GM18508 (cell line): ENCODE results near the gene ARFGEF2.
"Not testable (repeated sequence)": the region's sequence is repeated elsewhere in the genome, so short reads cannot be mapped to it uniquely, and the experiment has no call there.

Experiments
- ATAC-seq: cut with Tn5 transposase; IDR thresholded peaks from one replicate; pipeline ENCODE4 v1.9.1; 2021; ENCODE audit warnings: moderate number of reproducible peaks; ENCODE audit not compliant: insufficient read depth, unreplicated experiment

Gene ARFGEF2

DNA sequence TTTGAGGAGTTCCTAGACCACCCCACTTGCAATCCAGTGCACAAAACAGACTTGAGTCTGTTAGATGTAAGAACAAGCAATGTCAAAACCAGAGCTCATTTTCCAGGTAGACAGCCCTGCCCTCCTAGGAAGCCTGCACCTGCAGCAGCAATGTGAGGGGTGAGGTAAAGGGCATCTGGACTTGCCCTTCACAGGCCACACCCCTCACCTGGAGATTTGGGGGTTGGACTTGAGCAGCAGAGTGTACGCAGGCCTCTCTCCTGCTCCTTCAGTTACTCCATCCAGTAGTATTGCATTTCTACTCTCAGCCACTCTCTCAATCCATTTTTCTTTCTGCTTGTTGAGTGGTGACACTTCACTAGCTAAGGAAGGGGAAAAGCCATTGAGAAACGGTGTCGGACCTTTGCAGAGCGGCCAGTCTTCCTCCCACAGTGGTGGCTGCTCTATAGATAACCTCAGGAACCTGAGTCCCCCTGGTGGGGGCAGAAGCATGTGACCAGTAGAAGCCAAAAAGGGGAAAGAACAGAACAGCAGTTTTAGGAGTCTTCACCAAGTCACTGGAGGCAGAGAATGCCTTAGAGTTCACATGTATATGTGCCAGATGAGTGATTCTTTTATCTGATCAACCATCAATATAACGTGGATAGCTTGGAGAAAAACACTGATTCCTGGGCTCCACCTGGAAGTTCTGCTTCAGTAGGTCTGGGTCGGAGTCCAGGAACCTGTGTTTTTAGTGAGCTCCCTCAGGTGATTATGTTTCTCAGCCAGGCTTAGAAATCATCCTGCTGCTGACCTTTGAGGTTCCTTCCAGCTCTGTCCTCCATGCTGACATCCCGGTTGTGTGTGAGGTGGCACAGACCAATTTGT, 28.0 kb downstream of the ARFGEF2 start:
- ATAC-seq = no peak

DNA sequence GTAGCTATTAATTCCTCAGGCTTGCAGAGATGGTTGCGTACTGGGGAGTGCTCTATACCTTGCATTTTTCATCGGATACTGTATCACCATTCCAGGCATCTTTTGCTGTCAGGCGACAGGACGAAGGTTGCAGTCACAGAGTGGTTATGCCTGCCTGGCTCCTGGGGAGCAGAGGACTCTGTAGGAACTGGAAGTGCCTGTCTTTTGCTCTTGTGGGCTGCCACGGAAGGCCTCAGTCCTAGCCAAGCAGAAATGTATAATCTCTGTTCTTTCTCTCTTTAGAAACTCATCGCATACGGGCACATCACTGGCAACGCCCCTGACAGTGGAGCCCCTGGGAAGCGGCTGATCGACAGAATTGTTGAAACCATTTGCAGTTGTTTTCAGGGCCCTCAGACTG, 29.5 kb downstream of the ARFGEF2 start:
- ATAC-seq = no peak

DNA sequence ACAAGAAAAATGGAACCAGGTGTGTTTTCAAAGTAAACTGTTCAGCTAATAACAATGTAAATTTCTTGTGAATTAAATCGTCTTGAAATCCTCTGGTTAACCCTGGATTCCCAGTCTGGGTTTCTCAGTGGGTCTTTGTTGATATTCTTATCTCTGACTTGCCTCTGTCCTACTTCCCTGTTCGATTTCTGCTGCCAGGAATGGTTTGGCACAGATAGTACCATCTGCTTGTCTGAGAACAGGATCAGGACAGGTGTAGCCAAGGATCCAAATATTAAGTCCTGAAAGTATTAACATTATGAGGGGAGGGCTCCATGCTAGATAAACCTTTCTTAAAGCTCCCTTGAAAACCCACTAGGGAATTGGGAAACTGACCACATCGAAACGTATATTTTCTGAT, 30.1 kb downstream of the ARFGEF2 start:
- ATAC-seq = no peak

DNA sequence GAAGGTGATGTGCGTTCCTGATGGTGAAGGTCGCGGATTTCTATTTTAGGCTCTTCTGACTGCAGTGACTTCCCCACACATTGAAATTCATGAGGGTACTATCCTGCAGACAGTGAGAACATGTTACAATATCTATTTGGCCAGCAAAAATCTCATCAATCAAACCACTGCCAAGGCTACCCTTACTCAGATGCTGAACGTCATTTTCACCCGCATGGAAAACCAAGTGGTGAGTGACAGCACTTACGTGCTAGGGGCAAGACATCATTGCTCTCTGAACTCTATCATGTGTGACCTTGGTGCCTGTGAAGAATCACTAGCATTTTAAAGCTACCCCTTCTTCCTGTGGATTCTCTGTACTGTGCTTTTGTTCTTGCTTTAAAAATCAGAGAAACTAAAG, 31.1 kb downstream of the ARFGEF2 start:
- no peak for ATAC-seq

DNA sequence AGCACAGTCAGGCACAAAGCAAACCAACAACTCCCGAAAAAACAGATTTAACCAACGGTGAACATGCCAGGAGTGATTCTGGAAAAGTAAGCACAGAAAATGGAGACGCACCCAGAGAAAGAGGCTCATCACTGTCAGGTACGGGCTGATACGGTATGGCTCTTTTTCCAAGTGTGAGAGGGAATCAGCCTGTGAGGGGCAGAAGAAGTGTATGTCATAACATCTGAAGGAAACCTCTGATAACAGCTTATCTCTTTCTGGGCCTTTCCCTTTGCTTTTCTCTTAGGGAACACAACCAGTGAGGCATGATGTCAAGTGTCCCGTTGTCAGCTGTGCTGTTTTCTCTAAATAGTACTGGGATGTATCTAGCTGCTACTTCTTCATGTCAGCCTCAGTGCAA, 32.1 kb downstream of the ARFGEF2 start:
- ATAC-seq = no peak

DNA sequence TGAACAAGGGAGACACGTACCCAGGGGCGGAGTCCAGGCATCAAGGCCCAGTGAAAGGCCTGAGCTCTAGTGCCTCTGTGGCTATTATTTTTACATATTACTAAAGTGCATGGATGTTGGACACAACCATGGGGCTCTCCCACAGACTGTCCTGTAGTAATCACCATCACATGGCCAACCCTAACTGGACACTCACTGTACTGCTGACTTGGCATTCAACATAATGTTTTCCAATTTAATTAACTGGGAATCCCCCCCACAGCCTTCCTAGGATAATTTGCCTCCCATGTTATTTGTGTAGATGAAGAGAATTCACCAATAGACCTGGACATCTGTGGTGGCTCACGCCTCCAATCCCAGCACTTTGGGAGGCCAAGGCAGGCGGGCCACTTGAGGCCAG, 34.5 kb downstream of the ARFGEF2 start:
- ATAC-seq = no peak

DNA sequence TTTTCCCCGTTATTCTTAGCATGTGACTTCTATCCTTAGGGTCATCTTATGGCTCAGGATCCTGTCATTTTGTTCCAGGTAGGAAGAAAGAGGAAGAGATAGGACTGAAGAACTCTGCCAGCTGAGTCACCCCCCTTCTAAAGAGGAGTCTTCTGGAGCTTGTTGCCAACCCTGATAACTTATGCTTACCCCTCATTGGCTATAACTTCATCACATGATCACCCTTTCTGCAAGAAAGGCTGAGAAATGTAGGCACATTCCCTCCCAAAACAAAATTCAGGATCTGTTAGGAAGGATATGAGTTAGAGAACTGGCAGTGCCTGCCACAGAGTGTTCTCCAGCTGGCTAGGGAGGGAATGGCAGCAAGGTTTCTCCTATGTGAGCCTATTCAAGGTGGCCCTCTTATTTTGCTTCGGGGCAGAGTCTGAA, 35.6 kb downstream of the ARFGEF2 start:
- no peak for ATAC-seq

DNA sequence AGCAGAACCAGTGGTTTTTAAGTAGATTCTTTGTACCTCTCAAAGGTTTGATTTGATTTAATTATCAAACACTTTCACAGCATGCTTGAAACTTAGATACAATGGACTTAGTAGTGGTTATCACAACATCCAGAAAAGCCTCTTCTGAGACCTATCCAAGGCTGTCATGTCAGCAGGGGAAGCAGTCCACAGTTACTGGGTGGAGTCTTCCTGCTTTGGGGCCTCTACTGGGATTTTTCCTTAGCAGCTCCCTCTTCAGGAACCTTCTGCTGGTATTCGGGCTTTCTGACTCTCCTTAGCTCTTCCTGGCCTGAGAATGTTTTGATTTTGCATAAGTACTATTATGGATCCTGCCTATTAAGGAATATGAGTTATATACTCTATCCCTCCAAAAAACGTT, 36.0 kb downstream of the ARFGEF2 start:
- no peak for ATAC-seq

DNA sequence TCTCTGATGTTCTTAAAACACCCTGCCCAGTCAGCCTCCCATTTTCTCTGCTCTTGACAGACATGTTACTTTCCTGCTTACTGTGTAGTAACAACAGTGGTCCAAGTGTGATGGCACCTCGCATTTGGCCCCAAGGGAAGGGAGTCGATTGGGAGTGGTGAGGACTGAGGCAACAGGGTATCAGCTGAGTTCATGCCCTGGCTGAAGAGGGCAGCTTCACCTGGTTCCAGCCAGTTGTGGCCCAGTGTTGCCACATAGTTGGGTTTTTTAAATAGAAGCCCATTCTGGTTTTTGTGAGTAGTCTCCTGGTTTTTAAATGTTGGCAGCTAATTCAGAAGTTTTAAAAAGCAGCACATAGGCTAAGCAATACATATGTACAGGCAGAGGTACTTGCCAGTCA, 37.2 kb downstream of the ARFGEF2 start:
- ATAC-seq = no peak

DNA sequence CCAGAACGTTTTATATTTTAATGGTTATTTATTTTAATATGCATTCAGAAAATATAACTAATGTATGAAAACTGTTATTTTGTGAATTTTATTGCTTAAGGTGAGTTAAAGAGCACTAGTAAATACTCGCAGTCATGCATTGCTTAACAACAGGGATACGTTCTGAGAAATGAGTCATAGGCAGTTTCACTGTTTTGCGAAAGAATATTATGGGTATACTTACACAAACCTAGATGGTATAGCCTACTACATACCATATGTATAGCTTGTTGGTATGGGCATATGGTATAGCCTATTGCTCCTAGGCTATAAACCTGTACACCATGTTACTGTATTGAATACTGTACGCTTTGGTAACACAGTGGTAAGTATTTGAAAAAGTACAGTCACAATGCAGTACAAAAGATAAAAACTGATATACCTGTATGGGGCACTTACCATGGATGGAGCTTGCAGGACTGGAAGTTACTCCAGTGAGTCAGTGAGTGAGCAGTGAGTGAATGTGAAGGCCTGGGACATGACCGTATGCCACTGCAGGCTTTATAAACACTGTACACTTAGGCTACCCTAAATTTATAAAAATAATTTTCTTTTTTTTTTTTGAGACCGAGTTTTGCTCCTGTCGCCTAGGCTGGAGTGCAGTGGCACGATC, 38.5 kb downstream of the ARFGEF2 start:
- no peak for ATAC-seq

DNA sequence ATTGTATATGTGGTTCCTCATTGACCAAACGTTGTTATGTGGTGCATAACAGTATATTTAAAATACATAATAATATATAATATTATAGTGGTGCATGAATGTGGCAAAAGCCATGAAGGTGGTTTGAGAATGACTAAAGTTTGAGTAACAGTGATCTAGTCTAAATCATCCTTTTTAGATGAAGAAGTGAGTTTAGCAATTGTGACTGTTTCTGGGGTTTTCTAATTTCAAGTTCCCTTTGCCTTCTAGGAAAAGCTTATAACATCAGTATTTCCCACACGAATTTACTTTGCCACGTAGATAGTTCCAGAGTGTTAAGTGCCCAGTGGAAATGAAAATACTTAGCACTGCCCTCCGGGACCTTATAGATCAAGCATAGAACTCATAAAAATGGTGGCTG, 40.9 kb downstream of the ARFGEF2 start:
- ATAC-seq = no peak

DNA sequence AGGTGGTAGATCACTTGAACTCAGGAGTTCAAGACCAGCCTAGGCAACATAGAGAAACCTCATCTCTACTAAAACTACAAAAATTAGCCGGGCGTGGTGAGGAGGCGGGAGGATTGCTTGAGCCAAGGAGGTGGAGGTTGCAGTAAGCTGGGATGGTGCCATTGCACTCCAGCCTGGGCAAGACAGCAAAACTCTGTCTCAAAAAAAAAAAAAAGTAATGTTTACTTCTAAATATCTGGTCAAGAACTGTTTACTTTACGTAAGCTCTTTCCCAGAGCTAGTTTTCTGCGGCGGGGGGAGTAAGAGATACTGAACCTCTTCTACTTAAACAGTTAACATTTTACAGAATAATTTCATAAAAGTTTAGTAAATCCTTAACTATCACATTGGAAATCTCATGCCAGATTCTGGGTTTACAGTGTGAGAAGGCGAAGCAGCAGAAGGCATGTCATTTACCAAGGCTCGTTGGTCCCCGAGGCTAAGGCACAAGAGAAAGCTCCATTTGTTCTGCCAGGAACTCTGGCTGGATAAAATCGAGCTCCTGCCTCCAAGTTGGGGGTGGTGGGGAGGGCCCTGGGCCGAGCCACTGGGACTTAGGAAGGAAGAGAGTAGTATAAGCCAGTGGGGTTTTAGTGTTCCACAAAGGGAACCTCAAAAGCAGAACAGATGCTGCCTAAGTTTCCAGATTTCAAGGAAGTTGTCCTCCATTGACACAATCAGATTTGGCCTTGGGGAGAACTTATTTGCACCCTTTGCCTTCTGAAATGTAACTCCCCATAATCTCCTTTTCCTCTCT, 41.7 kb downstream of the ARFGEF2 start:
- ATAC-seq = no peak

DNA sequence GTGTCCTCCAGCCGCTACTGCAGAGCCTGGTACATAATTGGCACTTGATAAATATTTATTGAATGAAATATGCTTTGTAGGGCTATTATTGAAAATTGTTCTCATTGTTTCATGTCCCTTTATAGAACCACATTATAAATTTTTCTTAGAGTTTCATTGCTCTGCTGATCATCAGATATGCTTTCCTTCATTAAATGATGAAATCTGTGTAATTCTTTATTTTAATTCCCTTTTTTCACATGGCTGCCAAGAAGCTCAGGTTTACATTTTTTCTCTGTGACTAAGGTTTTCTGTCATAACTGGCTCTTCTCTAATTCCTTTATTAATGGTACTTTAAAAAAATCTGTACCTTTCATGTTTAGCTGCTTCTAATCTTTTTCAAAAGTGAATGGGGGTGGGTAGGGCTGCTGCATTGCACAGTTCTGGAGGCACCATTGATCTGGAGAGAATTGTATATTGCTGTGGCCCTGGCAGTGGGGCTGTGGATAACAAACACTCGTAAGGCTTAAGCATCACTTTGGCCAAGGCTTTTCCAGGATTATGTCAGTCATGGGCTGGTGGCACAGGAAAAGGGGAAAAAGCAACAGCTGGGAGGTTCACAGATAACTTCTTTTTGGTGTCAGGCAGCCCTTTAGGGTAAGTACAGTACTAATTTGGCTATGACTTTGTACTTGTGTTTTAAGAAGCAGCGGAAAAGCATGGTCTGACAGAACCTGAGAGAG, 43.8 kb downstream of the ARFGEF2 start:
- no peak for ATAC-seq

DNA sequence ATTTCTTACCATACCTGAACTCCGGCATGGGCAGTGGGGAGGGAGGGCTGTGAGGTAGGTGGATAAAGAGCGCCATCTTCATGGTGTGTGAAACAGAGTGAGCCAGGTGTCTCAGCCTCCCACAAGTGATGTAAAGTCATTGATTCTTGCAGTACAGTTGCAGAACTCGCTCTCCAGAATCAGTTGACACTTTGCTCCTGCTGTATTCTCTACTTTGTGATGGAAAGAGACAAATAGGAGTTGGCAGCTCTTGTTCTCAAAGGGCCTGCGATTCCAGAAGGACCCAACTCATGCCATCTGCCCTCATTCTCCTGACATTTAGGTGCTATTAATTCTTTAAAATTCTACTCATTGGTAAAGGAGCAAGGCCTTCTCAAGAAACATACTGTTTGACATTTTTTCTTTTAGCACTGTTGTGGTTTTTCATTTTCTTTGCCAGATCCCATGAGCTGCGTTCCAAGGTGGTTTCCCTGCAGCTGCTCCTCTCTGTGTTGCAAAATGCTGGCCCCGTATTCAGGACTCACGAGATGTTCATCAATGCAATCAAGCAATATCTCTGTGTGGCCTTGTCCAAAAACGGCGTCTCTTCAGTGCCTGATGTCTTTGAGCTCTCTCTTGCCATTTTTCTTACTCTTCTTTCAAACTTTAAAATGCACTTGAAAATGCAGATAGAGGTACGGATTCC, 49.3 kb downstream of the ARFGEF2 start:
- no peak for ATAC-seq

DNA sequence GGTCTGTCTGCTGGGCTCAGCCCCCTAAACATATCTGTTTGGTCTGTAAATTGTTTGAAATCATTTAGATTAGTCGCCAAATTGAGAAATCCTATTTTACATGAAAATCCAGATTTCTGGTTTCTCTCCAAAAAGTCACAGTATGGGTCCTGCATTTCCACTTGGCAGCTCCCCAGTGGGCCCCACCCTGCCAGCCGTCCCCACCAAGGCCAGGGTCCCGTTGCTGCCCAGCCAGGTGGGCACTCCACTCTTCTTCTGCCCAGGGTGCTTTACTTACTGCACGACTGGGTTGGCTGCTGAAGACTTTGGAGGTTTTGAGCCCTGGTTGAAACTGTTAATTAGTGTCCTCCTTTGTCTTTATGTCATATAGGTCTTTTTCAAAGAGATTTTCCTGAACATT, 50.4 kb downstream of the ARFGEF2 start:
- ATAC-seq = no peak

DNA sequence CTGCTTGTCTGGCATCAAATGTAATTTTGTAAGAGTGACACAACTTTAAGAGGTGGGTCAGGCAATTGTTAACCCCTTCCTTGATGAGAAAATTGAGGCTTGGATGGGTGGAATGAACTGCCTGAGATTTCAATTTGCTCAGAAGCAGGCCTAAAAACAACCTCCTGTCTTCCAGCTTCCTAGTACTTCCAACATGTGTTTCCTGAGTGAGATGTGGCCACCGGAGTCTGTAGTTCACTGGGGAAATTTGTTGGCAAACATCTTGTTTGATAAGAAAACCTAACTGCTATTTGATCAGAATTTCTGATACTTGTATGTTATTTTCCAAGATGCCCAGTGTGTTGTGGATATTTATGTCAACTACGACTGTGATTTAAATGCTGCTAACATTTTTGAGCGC, 51.3 kb downstream of the ARFGEF2 start:
- ATAC-seq = no peak

DNA sequence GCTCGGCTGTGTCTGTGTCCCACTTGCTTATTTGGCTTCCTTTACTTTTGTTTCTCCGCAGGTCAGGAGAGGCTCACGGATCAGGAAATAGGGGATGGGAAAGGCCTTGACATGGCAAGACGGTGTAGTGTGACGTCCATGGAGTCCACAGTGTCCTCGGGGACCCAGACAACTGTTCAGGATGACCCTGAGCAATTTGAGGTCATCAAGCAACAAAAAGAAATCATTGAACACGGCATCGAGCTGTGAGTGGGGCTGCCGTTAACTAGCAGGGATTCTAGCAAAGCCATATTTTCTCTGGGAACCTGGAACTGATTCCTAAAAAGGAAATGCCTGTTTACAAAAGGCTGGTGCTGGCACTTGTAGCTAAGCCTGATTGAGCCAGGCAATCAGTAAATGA, 54.4 kb downstream of the ARFGEF2 start:
- no peak for ATAC-seq

DNA sequence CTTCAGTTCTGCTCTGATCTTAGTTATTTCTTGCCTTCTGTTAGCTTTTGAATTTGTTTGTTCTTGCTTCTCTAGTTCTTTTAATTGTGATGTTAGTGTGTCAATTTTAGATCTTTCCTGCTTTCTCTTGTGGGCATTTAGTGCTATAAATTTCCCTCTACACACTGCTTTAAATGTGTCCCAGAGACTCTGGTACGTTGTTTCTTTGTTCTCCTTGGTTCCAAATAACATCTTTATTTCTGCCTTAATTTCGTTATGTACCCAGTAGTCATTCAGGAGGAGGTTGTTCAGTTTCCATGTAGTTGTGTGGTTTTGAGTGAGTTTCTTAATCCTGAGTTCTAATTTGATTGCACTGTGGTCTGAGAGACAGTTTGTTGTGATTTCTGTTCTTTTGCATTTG, 58.5 kb downstream of the ARFGEF2 start:
- ATAC-seq = not testable (repeated sequence)

DNA sequence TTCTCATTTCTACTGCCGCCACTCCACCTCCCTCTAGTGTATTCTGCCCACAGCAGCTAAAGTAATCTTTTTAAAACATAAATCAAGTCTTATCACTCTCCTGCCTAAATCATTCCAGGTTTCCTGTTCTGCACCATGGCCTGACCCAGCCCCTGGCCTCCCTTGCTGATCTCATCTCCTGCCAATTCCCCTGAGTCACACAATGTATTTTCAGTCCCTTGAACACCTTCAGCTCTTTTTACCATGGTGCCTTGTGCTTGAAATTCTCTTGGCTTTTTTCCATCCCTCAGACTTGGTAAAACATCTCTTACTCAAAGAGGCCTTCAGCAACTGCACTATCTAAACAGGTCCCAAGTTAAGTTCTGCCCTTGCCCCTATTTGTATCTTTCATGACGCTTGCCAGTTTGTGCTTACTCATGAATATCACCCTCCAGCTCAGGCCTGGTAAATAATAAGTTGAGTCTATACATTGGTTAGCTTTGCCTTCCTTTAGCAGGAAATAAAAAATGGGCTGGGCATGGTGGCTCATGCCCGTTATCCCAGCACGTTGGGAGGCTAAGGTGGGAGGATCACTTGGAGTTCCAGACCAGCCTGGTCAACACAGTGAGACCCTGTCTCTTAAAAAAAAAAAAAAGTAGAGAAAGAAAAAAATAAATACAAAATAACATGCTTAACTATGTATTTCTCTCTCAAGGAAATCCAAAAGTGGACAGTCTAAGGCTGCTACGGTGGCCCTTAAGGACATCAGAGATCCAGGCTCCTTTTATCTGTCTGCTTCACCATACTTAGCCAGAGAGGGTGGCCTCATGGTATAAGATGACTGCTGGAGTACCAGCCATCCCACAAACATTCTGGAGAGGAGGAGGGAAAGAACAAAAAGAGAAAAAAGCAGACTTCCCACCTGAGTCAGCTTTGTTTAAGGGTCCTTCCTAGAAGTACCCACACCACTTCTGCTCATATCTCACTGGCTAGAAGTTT, 62.2 kb downstream of the ARFGEF2 start:
- no peak for ATAC-seq
